ENCODE measurements around the gene HSP90B1.

The HSP90B1 gene

DNA sequence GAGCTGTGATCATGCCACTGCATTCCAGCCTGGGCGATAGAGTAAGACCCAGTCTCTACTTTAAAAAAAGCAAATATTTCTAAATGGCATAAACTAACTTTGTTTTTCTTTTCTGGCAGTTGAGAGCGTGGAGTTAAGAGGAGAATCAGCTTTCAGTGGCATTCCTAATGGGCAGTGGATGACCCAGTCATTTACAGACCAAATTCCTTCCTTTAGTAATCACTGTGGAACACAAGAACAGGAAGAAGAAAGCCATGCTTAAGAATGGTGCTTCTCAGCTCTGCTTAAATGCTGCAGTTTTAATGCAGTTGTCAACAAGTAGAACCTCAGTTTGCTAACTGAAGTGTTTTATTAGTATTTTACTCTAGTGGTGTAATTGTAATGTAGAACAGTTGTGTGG, 56.6 kb downstream of the HSP90B1 start:
- no peak for DNase-seq

DNA sequence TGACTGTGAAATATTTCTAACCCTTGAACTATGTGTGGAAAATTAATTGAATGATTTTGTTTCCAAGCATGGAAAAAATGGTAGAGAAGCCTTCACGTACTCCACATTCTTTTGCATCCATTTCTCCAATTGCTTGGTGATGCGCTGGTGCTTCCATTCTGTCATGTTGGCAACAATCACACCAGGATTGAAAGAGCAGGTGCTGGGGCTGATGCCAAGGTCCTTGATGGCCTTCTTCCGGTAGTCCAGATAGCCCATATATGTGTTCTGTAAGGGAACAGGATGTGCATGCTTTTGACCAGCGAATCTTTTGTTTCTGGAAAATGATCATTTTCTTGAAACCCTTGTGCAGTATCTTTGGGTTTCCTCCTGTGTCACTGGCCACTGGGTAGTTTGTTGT, 64.0 kb downstream of the HSP90B1 start:
- DNase-seq = no peak

- no peak for DNase-seq
Observed at GRCh38 chr12:103996595-103996994, 66.4 kb downstream of the HSP90B1 start.

- no peak for DNase-seq
Observed at GRCh38 chr12:103997286-103997900, 67.2 kb downstream of the HSP90B1 start.
